Superior temporal gyrus (tissue), 1 donor: Measurements from ENCODE around the gene FUNDC2.

Experiments
- DNase-seq: peaks from one replicate; pipeline ENCODE4 v3.0.0-alpha.2; 2016; ENCODE audit errors: extremely low spot score

Gene FUNDC2

DNA sequence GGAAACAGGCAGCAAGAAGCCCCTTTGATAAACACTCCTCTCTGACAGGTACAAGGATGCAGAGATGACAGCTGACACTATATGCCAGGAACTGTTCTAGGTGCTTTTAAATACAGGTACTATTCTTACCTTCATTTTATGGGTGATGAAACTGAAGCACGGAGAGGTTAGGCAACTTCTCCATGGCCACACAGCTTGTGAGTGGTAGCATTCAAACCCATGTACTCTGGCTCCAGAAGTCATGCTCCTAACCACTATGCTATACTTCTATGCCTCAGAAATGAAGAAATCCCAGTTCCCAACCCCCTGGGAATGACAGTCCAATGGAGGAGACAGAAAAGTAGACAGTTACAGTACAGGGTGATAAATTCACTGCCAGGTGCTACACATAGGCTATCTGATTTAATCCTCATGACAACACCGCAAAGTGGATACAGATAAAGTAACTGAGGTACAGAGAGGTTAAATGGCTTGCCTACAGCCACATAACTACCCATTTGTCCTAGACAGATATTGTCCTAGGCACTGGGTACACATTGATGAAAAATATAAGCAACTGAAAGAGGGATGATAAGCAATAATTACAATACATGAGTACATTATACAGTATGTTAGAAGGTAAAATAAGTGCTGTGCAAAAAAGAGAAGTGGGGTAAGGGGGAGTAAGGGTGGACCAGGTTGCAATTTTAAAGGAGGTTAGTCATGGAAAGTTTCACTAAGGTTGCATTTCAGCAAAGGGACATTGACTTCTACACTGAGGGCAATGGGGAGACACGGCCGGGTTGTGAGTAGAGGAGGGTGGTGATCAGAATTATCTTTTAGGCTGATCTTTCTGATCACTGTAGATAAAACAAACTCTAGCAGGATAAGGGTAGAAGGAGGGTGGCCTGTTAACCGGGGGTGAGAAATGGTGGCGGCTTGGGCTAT is 2.5 kb upstream of the FUNDC2 start:
- no peak for DNase-seq

DNA sequence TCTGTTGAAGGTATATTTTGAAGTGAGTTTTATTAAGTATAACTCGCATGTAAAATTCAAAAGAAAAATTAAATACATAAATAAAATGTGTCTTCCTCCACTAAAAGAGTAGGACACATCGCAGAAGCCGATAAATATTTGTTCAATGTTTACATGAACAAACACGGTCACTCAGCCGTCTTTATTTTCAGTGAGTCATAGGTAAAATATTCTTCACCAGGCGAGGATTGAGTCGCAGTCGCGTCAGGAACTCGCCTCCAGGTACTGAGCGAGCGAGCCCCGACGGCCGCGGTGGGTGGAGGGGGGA is 271 bp upstream of the FUNDC2 start:
- no peak for DNase-seq

DNA sequence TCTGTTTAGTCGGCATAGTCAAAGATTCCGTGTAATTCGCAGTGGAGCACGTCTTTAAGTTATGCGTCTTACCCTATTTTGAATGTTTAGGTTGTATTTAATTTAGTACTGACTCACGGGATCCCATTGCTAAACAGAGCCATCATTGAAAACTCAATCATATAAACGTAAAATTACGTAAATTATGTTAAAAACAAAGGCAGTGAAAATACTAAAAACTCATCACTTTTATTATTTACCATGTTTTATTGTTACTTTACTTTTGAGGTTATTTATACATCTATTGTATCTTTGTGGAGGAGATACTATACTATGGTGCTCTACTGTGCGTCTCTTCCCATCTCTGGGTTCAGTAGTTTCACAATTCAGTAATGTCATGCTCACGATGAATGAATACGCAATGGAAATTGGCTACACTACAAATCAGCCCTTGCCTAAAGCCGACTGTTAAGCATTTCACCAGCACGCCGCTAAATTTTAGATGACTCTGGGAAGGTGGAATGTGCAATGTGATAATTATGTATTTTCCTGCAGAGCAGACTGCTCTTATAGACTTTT is 944 bp downstream of the FUNDC2 start:
- peak; percentile 33 for DNase-seq

DNA sequence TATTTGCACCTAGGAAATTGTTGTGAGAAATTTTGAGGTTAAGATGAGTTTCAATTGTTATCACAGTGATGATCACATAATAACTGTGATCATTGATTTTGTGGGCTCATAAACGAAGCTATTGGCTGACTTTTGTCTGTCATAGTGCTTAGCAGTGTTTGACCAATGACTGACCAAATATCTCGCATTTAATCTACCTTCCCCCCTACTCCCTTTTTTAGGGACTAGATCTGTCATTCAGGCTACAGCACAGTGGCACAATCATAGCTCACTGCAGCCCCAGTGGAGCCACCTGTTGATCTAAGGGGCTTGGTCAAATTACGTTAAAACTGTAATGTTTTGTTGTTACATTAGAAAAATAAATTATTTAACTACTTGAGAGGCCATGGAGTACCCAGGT is 1.5 kb downstream of the FUNDC2 start:
- DNase-seq: no peak

DNA sequence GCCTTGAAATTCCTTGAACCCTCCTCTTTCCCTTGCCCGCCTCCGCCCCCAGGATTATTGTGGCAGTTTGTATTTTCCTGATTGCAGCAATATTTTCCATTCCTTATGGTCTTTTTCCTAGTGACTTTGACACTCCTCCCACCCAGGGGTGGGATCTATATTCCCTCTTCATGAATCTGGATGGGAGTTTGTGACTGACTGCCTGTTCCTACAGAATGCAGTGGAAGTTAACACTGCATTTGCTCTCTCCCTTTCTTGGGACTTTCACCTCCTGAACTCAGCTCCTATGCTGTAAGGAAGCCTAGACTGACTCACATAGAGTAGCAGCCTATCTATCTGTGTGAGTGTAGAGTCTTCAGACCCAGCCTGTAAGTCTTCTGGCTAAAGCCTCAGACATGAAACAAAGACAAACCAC is 2.2 kb downstream of the FUNDC2 start:
- no peak for DNase-seq

DNA sequence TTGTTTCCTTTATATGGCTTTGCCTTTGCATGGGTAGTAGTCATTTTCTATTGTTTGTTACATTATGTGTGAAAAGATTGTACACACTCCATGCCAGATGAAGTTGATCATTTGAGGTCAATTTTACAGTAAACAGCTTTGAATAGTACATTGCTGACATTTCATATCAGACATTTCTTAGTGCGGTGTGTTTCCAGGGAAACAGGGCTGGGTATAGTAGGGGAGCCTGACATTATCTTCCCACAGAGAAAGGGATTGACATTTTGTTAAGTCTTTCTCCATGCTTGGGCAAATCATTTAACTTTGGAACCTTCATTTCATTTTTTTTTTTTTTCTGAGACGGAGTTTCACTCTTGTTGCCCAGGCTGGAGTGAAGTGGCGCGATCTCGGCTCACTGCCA is 5.0 kb downstream of the FUNDC2 start:
- DNase-seq: no peak

DNA sequence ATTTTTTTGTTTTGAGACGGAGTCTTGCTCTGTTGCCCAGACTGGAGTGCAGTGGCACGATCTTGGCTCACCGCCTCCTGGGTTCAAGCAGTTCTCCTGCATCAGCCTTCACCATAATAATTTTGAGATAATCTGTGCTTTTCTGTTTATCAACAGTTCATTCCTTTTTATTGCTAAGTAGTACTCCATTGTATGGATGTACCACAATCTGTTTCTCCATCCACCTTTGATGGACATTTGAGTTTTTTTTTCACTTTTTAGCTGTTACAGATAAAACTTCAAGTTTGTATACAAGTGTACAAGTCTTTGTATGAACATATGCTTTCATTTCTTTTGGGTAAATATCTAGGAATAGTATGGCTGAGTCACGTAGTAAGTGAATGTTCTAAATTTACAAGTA is 9.0 kb downstream of the FUNDC2 start:
- no peak for DNase-seq

DNA sequence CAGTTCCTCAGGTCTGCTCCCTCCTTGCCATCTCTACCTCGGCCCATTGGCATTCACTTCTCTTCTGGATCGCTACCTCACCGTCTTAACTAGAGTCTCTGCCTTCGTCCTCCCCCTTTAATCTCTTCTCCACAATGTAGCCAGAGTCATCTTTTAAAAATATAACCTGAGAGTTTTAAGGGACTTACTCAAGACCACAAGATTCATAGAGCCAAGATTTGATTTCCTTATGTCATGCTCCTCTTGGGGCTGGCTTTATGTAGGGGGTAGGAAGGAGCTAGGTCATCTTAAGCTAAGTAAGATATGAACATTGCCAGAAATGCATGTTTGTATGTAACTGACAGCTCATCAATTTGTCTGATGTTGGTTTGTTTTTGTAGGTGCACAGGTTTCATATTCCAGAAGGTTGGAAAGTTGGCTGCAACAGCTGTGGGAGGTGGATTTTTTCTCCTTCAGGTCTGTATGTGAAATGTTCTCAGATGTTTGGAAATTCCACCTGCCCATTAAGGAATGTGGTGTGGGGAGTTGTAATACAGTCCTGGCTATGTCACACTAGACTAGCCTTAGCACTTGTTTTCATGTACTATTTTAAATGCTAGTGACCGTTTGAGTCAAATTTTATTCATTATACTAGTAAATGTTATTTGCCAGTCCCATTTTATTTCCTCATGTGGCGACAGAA is 19.6 kb downstream of the FUNDC2 start:
- DNase-seq: no peak

DNA sequence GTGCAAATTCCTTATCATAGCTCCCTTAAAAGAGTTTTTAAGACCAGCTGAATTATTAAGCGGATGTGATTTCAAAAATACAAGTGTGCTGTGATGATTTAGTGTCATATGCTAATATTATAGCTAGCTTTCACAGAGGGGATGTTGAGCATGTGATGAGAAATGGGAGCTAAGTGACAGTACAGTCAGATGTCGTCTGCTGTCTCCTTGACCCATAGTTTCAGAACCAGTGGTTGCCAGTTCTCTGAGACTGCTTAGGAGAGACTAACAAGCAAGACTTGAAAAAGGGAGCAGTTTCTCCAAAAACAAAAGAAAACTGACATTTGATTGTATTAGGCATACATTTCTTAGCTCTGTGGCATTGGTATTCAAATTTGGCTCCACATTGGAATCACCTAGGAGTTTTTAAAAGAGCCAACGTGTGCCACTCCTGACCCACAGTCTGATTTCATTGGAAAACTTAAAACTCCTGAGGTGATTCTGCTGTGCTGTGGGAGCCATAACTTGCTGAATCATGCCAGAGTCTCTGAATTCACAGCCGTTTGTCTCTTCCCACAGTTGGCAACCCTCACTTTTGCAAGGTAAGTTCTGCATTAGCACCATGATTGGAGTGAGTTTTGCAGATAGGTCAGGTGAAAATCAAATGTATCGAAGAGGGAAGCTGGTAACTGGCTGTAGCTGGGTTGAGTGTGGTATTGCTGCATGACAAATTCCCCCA is 20.3 kb downstream of the FUNDC2 start:
- no peak for DNase-seq

DNA sequence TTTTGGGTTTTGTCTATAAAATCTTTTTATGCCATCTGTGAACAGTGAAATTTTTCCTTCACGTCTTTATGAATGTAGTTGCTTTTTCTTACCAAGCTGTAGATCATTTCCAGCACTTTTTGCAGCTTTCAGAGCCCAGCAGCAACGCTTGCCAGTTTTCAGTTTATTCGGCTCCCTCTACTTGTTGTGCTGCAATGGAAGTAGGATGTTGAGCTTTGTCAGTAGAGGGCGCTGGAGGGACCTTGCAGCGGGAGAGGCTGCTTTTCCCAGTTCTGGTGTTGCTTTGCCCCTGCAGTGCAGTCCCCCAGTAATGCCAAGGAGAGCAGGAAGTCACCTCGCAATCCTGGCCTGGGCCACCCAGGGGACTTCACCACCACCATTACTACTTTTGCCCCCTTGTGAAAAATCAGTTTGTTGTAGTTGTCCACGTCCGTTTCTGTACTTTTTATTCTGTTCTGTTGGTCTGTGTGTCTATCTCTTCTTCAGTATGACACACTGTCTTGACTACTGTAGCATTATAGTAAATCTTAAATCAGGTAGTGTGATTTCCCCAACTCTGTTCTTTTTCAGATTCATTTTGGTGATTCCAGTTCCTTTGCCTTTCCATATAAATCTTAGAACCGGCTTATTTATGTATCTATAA is 22.5 kb downstream of the FUNDC2 start:
- peak; percentile 63 for DNase-seq

DNA sequence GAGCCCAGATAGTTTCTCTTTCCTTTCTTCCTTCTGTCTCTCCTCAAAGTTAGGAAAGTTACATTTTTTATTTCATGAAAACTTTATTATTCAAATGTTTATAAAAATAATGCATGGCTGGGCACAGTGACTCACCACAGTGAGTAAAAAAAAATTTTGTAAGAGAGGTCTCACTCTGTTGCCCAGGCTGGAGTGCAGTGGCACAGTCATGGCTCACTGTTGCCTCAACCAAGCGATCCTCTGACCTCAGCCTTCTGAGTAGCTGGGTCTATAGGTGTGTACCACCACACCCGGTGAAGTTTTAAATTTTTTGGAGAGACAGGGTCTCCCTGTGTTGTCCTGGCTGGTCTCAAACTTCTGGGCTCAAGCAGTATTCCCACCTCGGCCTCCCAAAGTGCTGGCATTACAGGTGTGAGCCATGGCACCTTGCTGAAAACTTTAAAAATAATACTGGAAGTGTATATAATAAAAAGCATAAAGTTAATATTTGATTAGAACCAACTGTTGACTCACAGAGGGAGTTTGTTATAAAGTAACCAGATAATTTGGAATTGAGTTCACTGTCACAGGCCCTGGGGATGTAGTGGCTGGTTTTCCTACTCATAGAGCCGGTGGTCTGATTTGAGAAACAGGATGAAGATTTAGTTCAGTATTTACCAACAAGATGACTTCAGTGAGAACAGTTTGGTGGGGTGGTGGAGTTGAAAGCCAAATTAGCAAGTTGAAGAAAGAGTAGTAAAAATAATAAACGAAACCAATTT is 26.3 kb downstream of the FUNDC2 start:
- DNase-seq: no peak

DNA sequence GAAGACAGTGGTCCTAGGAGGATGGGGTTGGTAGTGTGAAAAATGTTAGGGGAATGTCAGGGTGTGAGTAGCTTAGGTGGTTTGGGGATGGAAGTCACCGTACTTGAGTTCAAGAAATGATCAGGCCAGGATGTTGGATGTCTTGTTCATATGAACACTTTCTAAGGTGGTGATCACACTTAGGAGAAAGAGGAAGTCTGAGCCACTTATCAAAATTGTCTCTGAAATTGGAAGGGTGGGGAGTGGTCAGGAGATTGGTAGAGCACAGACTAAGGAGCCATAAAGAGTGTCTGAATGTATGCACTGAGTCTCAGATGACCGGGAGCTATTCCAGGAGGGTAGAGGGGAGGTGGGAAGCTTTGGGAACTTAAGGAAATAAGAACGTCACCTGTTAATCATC is 27.0 kb downstream of the FUNDC2 start:
- DNase-seq: no peak

DNA sequence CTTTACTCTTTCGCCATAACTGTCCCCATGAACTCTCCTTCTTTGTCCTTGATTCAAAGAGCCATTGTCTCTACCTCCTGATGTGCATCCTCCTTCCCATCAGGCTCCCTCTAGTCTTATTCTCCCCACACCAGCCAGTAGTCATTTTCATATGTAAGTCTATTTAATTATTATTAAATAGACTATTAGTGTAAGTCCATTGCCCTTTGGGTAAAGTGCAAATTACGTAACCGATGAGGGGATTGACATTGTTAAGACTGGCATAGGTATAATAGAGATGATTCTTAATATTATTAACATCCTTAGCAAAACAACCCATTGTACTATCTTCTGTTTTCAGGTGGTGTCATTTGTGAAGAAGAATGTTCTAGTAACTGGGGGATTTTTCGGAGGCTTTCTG is 27.6 kb downstream of the FUNDC2 start:
- no peak for DNase-seq

DNA sequence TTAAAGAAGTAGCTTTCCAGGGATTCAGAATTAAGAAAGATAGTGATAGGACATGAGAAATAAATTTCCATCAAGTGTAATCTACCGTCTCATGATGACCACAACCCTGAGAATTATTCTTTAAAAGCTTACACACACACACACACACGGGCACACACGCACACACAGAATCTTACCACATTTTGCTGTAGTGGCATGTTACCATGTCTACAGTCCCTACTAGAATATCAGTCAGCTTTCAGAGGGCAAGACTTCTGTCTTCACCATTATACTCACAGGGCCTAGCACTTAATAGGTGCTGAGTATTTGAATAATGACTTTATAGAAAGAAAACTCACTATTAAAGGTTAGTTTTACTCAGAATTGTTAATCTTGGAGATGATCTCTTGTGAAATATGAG is 28.9 kb downstream of the FUNDC2 start:
- DNase-seq: no peak

DNA sequence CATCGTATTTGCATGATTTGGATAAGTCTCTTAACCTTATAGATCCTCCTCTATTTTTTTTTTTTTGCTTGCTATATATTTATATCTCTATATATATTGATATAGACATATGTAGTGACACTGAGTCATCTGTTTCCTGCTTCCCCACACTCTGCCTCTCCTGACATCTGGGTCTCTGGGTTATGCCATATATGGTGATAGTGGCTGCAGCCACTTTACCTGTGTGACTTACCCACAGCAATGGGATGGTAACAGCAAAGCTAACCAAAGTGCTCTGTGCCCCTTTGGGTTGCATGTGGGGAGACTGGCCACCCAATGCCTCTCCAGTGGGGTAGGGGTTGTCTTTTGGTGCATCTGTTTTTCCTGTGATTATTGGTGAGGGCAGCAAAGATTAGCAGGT is 29.8 kb downstream of the FUNDC2 start:
- DNase-seq: no peak

DNA sequence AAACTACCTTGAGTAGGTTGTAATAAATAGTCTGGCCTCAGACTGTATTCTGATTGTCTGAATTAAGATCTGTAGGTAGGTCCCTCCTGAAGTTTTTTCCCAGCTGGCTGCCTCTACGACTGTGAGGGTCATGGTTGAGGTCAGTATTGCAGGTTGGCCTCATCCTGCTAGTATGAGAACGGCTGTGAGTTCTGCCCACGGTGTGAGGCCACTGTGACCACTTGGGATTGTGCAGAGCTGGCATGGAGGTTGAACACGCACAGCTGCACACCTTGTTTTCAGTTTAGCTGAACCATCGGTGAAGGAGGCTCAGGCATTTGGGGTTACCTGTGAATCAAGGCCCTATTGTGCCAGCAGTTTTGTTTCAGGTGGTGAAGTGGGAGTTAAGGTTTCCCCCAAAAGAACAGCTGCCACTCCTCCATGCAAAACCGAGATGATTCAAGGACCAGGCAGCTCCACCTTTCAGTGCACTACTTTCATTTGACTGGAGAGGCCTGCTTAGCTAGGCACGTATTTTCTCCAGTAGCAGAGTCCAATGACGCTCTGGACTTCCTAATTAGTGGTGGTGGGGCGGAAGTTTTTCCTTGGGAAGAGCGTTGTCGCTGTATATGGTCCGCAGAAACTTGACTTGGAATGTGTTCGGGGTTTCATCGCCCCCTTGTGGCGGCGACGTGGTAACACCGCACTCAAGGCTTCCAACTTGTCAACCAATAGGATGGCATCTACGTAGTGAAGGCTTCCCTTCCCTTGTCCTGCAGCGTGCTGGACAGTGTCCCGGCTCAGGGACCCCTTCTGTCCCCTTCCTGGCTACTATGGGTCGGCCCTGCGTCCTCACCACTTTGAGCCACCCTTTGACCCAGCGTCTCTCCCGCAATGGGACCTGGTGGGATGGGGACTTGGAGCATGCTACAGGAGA is 30.5 kb downstream of the FUNDC2 start:
- DNase-seq: peak; percentile 72

DNA sequence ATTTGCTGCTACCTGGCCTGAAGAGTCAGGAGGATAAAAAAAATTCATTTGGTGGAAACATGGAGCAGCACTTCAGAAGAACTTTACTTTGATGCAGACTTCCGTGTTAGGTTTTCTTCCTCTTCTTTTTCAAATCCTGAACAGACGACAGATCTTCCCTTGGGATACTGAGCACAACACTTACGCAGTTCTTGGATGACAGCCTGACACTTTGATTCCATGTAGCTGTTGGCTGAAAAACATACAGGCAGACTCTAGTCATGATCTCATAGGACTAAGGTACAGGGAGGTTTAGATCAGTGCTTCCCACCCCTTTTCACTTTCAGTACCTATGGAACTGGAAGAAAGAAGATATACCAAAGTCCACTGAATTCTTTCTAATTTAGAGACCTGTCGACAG is 35.1 kb downstream of the FUNDC2 start:
- DNase-seq: no peak

DNA sequence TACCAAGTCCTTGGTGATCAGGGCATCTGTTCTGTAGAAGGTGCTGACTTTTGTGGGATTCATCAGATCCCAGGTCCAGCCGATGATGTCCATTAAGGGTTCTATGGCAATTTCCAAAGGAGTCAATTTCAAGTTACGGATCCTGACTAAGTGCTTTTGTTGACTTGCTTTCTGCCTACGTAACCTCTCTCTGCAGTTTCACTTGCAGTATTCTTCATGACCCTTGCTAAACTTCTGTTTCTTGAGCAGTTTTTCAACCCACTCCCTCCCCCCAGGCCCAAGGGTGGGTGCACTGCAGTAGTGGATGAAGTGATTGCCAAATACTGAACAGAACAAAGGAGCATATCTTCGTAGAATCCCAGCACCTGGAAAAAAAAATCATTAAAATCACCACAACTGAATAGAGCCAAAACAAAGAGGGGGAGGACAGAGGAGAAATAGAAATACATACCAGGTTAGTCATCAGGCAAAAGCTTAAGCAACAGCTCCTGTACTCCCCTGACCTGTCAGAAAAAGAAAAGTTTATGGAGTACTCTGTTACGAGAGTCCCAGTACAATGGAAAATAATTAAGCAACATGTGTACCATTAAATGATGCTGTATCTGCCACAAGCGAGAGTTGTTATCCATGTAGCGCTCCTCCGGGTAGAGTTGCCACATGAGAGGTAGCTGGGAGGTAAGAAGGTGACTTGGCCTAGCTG is 38.5 kb downstream of the FUNDC2 start:
- DNase-seq: no peak

DNA sequence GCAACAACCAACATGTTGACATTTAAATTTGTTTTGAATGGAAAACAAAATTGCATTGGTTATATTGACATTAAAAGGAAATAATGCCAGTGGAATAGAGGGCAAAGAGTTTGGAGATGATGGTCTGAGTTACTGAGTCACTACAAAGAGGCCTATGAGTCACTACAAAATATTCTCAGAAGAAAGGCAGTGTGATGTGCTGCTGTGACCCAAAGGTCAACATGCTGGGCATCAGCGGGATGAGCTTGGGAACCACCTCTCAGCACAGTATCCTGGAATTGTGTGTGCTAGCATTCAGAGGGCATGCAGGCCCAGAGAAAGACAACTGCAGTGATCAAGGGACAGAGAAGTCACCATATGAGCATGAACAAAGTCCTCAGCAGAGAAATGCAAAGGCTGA is 41.5 kb downstream of the FUNDC2 start:
- DNase-seq: no peak

DNA sequence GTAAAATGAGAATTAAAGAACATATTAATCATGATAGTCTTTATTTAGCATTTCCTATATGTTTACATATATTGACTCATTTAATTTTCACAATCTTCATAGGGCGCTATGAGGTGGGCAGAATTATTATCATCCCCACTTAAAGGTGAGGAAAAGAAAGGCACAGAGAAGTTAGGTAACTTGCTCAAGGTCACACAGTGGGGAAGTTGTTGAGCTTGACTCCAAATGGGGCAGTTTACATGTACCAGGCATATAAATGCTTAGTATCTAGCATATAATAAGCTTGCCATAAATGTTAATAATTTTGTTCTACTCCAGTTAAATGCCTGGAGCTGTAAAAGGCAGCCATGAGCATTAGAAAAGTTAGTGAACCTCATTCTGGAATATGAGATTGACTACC is 42.8 kb downstream of the FUNDC2 start:
- no peak for DNase-seq
